Panc1 (cell line): ENCODE data around the gene LRRC4B.

Experiments
- CTCF ChIP-seq: fragments of 450-650 bp; IDR thresholded peaks from 2 replicates; pipeline ENCODE4 v1.5.1; 2017; ENCODE audit warnings: mild to moderate bottlenecking
- POLR2AphosphoS5 ChIP-seq: IDR thresholded peaks from 2 replicates; pipeline ENCODE4 v1.6.1; 2012; ENCODE audit warnings: mild to moderate bottlenecking, low read depth, low read length, moderate library complexity

GRCh38 chr19:50490411-50490811 is 77.8 kb downstream of the LRRC4B start:
- no peak for TF ChIP-seq CTCF
- TF ChIP-seq POLR2AphosphoS5: no peak
